Activated naive CD4-positive, alpha-beta T cell treated with anti-CD3 and anti-CD28 coated beads for 36 hours (primary cell): ENCODE results near the gene UBL4B. TPM values are rescaled to one million over a fixed set of nuclear protein-coding genes. Genes with fewer than 3 reads are reported as not detected.
A peak's percentile ranks its signal among the peaks of the same experiment; 100 is the strongest.

ENCODE experiments used
- CTCF ChIA-PET: fragments of 350-600 bp; sonication (Branson Sonifier 250); formaldehyde crosslinking; loops from one replicate; lab custom pipeline; 2021; ENCODE audit warnings: antibody characterized with exemption; lab: Charles Lee
- DNase-seq: peaks from one replicate; pipeline ENCODE4 v3.0.0-alpha.2; 2020
- H3K27ac Mint-ChIP-seq: one replicate; pipeline ENCODE4 v1.8.0; 2021; ENCODE audit warnings: mild to moderate bottlenecking, mixed read lengths
- H3K27me3 Mint-ChIP-seq: one replicate; pipeline ENCODE4 v1.8.0; 2021; ENCODE audit warnings: low read depth, mixed read lengths
- H3K36me3 Mint-ChIP-seq: one replicate; pipeline ENCODE4 v1.8.0; 2021; ENCODE audit warnings: low read depth, mixed read lengths
- H3K4me1 Mint-ChIP-seq: one replicate; pipeline ENCODE4 v1.8.0; 2021; ENCODE audit warnings: low read depth, mixed read lengths
- H3K4me3 Mint-ChIP-seq: one replicate; pipeline ENCODE4 v1.8.0; 2021; ENCODE audit warnings: mild to moderate bottlenecking, moderate library complexity, mixed read lengths
- H3K9me3 Mint-ChIP-seq: one replicate; pipeline ENCODE4 v1.8.0; 2021; ENCODE audit warnings: mixed read lengths
- intact Hi-C: fragments of 100-400 bp; cut with micrococcal nuclease; formaldehyde crosslinking; loops from one replicate; pipeline ENCODE4 v1.15.1; 2023
- total RNA-seq, 2 experiments: library from RNA; stranded (reverse); gene quantifications; one replicate each; pipeline ENCODE4 v1.2.3, GENCODE V29; 2021

Gene UBL4B
- total RNA-seq, 2 experiments from 2014 or later = not detected

DNA sequence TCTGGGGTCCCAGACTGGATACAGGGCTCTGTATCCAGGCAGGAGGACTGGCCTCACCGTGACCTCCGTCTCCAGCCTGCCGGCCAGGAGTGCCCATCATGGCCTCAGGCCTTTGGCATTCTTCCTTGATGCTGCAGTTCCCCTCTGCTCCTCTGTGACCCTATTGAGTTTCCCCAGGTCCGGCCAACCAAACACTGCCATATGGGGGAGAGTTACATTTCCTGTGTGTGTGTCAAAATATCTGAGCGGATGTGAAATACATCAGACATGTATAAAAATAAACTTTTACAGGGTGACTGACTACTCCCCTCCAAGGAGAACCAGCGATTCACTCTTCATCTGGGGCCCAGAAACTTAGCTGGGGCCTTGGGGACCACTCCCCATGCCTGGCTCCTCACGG, 10.2 kb upstream of the UBL4B start:
- intact Hi-C loops = no loop called here
- H3K27me3 Mint-ChIP-seq = no peaks in the 10 kb centered on the region
- CTCF ChIA-PET = interaction anchor here (2.0 to 8.1 kb wide), 4 partner anchors 10 to 50 kb away, joined by 11 to 103 read pairs (median 58); no protein-coding TSS in a partner anchor

DNA sequence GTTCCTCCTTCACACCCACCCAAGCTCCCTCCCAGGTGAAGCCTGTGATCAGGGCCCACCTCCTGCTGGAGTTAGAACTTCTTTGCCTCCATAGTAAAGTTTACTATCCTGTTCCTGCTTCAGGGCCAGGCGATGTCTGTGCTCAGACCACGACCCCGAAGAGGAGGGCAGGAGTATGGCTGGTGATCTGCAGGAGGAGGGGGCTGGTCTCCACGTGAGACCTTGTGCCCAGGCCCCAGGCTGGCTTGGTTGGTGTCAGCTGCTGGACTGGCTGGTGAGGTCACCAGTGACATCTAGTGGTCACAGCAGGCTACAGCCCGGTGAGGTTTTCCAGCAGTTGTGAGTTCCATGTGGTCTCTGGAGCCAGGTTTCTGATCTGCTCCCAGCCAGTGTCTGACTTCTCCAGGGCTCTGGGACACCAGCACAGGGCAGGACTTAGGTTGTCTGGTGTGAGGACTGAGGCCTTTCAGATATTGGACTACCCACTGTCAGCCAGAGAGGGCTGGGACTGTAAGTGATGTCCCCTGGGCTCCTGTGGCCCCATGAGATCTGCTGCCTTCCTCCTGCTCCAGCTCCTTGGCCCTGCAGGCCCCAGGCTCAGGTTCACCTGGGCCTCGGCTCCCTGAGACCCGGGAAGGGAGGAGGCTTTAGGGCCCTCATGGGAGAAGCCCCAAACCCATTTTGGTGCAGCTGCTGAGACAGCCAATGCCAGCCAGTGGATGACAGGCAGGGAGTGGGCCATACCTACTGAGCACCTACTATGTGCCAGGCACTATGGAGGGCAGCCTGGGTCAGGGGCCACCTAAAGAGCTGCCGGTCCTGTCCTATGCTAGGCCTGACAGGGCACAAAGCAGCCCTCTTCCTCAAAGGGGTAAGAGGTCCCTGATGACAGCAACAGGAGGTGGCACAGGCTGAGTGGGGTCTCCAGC, 6.0 kb upstream of the UBL4B start:
- intact Hi-C loops = loop anchor here (1.0 kb wide), 4 partner anchors 18 to 77 kb away; no protein-coding TSS in a partner anchor

More for the DNA sequence above, 10.2 kb upstream of the UBL4B start:
- Mint-ChIP-seq H3K4me3 (no peak overlapping the region), H3K4me1 (no peaks in the 10 kb centered on the region), H3K27ac (no peak overlapping the region), H3K9me3 (no peaks in the 10 kb centered on the region), H3K36me3 (no peaks in the 10 kb centered on the region)
- no peak for DNase-seq

DNA sequence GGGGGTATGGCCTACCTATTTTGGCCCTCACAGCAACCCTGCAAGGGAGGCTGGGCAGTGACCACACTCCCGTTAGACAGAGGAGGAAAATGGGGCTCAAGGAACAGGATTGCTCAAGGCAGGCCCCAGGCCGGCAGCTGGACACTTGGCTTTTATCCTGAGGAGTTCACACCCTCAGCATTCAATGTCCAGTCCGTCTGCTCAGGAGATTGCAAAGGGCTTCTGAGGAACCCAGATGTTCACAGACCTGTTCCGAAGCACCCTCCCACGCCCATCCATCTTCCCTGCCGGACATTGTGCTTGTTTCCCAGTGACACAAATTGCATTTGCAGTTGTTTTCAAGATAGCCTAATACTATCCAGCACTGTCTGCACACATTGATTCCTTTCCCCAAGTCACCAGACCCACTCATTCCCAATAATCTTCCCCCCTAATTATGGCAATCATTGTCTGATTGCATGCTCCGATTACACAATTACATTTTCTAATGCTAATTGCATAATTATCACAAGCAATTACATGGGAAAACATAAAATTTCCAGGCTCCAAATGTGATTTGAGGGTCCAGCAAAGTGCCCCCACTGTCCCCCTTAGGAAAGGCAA, 4.3 kb upstream of the UBL4B start:
- peaks cover 2% of the 10 kb centered on the region for H3K27me3 Mint-ChIP-seq
- no peaks in the 10 kb centered on the region for H3K4me1 Mint-ChIP-seq
- CTCF ChIA-PET = interaction anchor here (1.3 to 8.1 kb wide), 5 partner anchors 9 to 78 kb away, joined by 4 to 103 read pairs (median 35); no protein-coding TSS in a partner anchor
- no peak overlapping the region for H3K27ac Mint-ChIP-seq
- no peak overlapping the region for H3K4me3 Mint-ChIP-seq
- no peaks in the 10 kb centered on the region for H3K9me3 Mint-ChIP-seq
- no peak for DNase-seq
- H3K36me3 Mint-ChIP-seq = no peaks in the 10 kb centered on the region
- intact Hi-C loops = no loop called here

More for the DNA sequence above, 6.0 kb upstream of the UBL4B start:
- H3K27me3 Mint-ChIP-seq = peaks cover 2% of the 10 kb centered on the region
- no peaks in the 10 kb centered on the region for H3K36me3 Mint-ChIP-seq
- H3K9me3 Mint-ChIP-seq = no peaks in the 10 kb centered on the region
- no peaks in the 10 kb centered on the region for H3K4me1 Mint-ChIP-seq
- H3K27ac Mint-ChIP-seq = no peak overlapping the region
- H3K4me3 Mint-ChIP-seq = no peak overlapping the region
- CTCF ChIA-PET = interaction anchor here (0.7 to 8.1 kb wide), 24 partner anchors 10 to 86 kb away, joined by 3 to 103 read pairs (median 6); partner anchors contain the start of gene ALX3
- peak; percentile 78 for DNase-seq

DNA sequence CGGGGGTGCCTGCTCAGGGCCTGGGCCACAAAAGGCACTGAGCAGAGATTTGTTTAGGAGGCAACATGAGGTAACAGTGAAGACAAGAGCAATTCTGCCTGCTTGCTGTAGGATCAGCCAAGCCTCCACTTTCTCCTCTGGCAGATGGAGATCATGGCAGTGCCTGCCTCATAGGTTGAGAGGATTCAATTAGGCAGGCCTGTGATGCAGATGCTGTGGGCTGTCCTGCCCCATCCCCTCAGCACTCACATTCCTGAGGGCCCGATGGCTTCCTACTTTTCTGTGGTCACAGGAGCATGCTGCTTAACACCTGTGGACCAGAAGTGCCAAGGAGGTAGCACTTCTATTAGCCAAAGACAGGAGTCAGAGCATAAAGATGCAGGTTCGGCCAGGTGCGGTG, 1.2 kb upstream of the UBL4B start:
- intact Hi-C loops = no loop called here
- Mint-ChIP-seq H3K4me3 (no peak overlapping the region), H3K36me3 (no peaks in the 10 kb centered on the region), H3K4me1 (no peaks in the 10 kb centered on the region), H3K27me3 (peaks cover 2% of the 10 kb centered on the region), H3K27ac (no peak overlapping the region), H3K9me3 (no peaks in the 10 kb centered on the region)
- no peak for DNase-seq
- CTCF ChIA-PET = interaction anchor here (3.6 kb wide), 1 partner anchor 23 kb away, joined by 10 read pairs; no protein-coding TSS in a partner anchor

DNA sequence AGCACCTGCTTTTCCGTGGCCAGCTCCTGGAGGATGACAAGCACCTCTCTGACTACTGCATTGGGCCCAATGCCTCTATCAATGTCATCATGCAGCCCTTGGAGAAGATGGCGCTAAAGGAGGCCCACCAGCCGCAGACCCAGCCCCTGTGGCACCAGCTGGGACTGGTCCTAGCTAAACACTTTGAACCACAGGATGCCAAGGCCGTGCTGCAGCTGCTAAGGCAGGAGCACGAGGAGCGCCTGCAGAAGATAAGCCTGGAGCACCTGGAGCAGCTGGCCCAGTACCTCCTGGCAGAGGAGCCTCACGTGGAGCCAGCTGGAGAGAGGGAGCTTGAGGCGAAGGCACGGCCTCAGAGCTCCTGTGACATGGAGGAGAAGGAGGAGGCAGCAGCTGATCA, 413 bp downstream of the UBL4B start:
- Mint-ChIP-seq H3K27me3 (peaks cover 11% of the 10 kb centered on the region), H3K36me3 (no peaks in the 10 kb centered on the region), H3K4me3 (no peak overlapping the region), H3K27ac (no peak overlapping the region), H3K9me3 (no peaks in the 10 kb centered on the region), H3K4me1 (no peaks in the 10 kb centered on the region)
- CTCF ChIA-PET = interaction anchor here (1.3 to 2.4 kb wide), 3 partner anchors 24 to 58 kb away, joined by 3 to 7 read pairs (median 6); no protein-coding TSS in a partner anchor
- intact Hi-C loops = no loop called here
- no peak for DNase-seq

DNA sequence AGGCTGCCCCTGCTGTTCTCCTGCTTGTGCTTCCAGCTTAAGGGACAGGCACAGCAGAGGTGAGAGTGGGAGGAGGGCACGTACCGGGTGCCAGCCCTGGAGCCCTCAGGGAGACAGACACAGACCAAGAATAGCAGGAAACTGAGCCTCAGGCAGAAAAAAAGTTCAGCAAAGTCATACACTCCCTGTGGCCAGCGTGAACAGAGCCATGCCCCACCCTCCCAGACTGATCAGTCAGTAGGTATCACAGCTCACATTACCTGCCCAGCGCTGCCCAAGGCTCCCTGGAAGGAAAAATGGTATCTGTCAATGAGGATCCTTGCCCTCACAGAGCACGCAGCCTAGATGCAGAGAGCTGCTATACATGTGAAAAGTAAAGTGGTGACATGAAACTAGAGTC, 1.3 kb downstream of the UBL4B start:
- Mint-ChIP-seq H3K36me3 (no peaks in the 10 kb centered on the region), H3K9me3 (no peaks in the 10 kb centered on the region), H3K27me3 (peaks cover 11% of the 10 kb centered on the region), H3K4me3 (no peak overlapping the region), H3K4me1 (peaks cover under 1% of the 10 kb centered on the region), H3K27ac (no peak overlapping the region)
- DNase-seq = no peak
- intact Hi-C loops = no loop called here
- CTCF ChIA-PET = interaction anchor here (1.1 to 2.4 kb wide), 4 partner anchors 10 to 83 kb away, joined by 3 to 7 read pairs (median 5); no protein-coding TSS in a partner anchor

DNA sequence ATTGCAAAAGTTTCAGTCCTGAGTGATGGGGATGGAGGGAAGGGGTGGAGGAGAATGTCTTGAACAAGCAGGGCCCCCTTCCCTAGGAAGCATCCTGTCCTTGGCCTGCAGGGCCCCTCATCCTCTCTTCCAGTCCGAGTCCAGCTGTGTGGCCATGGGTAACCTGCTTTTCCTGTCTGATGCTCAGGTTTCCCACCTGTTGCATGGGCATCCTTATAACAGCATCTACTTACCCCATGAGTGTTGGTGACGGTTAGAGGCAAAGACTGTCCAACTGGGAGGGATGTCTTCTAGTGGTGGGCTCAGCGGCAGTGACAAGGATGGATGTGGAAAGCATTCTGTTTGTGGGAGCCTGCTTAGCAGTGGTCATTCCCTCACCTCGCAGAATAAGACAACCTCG, 1.9 kb downstream of the UBL4B start:
- CTCF ChIA-PET = interaction anchor here (1.1 to 2.4 kb wide), 4 partner anchors 10 to 84 kb away, joined by 3 to 7 read pairs (median 5); no protein-coding TSS in a partner anchor
- Mint-ChIP-seq H3K4me1 (peaks cover 4% of the 10 kb centered on the region), H3K27me3 (peaks cover 11% of the 10 kb centered on the region)

DNA sequence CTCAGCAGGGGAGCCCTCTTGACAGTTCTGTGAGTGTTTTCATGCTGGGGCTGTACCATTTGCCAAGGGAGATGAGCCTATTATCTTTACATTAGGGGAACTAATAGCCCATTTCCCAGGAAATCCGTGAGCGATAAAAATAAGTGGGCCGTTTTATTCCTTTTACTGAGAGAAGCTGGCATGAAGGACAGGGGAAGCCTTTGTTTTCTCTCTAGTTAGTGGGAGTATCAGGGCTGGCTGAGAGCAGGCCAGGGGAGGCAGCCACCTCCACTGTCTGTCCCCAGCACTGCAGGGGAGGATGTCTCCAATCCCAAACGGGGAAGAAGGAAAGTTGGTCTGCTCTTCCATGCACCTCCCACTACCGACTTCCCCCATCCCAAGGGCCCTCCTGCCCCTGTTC, 2.5 kb downstream of the UBL4B start:
- Mint-ChIP-seq H3K4me1 (peaks cover 4% of the 10 kb centered on the region), H3K4me3 (no peak overlapping the region), H3K36me3 (no peaks in the 10 kb centered on the region), H3K9me3 (no peaks in the 10 kb centered on the region), H3K27ac (no peak overlapping the region), H3K27me3 (peaks cover 10% of the 10 kb centered on the region)
- CTCF ChIA-PET = interaction anchor here (0.9 to 3.2 kb wide), 6 partner anchors 10 to 394 kb away, joined by 3 to 25 read pairs (median 5); no protein-coding TSS in a partner anchor
- intact Hi-C loops = no loop called here
- DNase-seq = no peak

More for the DNA sequence above, 1.9 kb downstream of the UBL4B start:
- no peak overlapping the region for H3K4me3 Mint-ChIP-seq
- no peak for DNase-seq
- H3K27ac Mint-ChIP-seq = no peak overlapping the region
- no peaks in the 10 kb centered on the region for H3K9me3 Mint-ChIP-seq
- no peaks in the 10 kb centered on the region for H3K36me3 Mint-ChIP-seq
- intact Hi-C loops = no loop called here

DNA sequence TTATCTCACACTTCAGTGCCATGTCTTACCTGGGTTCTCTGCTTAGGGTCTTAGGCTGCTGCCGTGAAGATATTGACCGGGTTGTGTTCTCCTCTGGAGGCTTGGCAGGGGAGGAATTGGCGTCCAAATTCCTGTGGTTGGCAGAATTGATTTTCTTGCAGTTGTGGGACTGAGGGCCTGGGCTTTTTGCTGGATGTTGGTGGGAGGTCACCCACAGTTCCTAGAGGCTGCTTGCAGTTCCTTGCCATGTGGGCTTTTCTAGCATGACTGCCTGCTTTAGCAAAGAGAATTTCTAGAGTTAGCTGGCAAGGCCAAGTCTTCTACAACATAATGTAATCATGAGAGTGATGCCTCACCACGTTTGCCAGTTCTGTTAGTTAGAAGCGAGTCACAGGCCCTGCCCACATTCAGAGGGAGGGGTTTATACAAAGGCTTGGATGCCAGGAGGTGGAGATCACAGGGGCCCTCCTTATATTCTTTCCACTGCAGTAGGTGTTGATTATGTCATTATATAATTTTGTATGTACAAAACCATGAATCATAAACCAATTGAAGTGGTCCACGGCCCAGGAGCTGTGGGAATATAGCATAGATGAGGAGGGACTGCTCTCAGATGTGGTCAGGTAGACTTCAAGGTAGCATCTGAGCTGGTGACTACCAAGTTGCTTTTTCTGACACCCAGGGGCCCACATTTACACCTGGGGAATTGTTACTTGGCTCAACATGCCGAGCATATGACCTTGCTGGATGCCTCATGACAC, 6.6 kb downstream of the UBL4B start:
- no peak overlapping the region for H3K4me3 Mint-ChIP-seq
- intact Hi-C loops = no loop called here
- peak; percentile 50 for DNase-seq
- no peak overlapping the region for H3K27ac Mint-ChIP-seq
- H3K27me3 Mint-ChIP-seq = peaks cover 17% of the 10 kb centered on the region
- H3K4me1 Mint-ChIP-seq = peaks cover 4% of the 10 kb centered on the region
- H3K9me3 Mint-ChIP-seq = peaks cover 5% of the 10 kb centered on the region
- H3K36me3 Mint-ChIP-seq = peaks cover 3% of the 10 kb centered on the region
- CTCF ChIA-PET = interaction anchor here (0.6 to 3.0 kb wide), 3 partner anchors 14 to 59 kb away, joined by 5 to 12 read pairs (median 11); no protein-coding TSS in a partner anchor

DNA sequence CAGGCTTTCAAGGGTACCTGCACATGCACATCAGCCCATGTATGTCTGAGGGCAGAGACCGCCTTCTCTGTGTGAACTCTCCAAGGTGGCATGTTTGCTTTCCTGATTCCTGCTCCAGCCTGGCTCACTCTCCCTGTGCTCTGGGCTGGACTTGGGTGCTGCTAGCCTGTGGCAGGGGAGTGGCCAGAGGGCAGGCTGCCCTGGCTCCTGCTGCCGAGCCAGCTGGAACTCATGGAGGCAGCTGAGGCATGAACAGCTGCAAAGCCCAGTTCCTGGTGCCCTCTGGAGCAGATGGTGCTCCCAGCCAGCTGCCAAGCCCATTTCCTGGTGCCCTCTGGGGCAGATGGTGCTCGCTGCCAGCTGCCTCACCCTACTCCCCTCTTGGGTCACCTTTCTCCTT, 7.6 kb downstream of the UBL4B start:
- no peak overlapping the region for H3K27ac Mint-ChIP-seq
- H3K36me3 Mint-ChIP-seq = peaks cover 3% of the 10 kb centered on the region
- H3K4me3 Mint-ChIP-seq = no peak overlapping the region
- H3K4me1 Mint-ChIP-seq = peaks cover 4% of the 10 kb centered on the region
- H3K9me3 Mint-ChIP-seq = peaks cover 5% of the 10 kb centered on the region
- peaks cover 20% of the 10 kb centered on the region for H3K27me3 Mint-ChIP-seq
- DNase-seq = no peak
- CTCF ChIA-PET = interaction anchor here (0.6 kb wide), 1 partner anchor 15 kb away, joined by 5 read pairs; no protein-coding TSS in a partner anchor
- intact Hi-C loops = no loop called here

DNA sequence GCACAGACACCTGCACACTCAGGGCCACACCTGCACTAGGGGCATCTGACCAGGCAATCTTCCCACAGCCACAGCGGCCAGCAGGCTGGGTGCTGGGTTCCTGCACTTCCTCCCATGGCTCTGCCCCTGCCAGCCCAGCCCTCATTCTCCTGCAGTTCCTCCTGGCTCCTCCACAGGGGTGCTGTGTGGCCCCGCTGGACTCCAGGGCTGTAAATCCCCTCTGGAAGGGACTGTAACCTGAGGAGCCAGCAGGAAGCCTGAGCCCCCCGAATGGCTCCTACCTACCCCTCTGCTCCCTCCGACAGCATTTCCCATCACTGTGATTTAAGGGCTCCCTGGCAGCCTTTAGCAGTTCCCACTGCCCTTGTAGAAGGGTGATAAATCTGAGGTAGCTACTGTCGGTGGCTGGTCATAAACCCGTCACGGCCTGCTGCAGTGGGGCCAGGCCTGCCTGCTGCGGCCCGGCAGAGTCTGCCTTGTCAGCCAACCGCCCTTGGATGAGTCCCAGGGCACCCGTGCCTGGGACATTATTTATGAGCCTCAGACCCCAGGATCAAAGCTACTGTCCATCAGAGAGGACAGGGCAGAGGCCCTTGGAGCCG, 8.8 kb downstream of the UBL4B start:
- peaks cover 4% of the 10 kb centered on the region for H3K4me1 Mint-ChIP-seq
- CTCF ChIA-PET = no interaction called here
- H3K4me3 Mint-ChIP-seq = no peak overlapping the region
- no peak for DNase-seq
- H3K27me3 Mint-ChIP-seq = peaks cover 23% of the 10 kb centered on the region
- H3K36me3 Mint-ChIP-seq = peaks cover 3% of the 10 kb centered on the region
- intact Hi-C loops = no loop called here
- no peak overlapping the region for H3K27ac Mint-ChIP-seq
- peaks cover 5% of the 10 kb centered on the region for H3K9me3 Mint-ChIP-seq
